Measurements from ENCODE around the gene METTL16. TPM values are rescaled to one million over a fixed set of nuclear protein-coding genes. Genes with fewer than 3 reads are reported as not detected.
"Not testable (repeated sequence)": the region's sequence is repeated elsewhere in the genome, so short reads cannot be mapped to it uniquely, and the experiment has no call there.

The METTL16 gene
- total and polyA plus RNA-seq, 5 donors = 17.7 to 26.5 (median 22.7) TPM

DNA sequence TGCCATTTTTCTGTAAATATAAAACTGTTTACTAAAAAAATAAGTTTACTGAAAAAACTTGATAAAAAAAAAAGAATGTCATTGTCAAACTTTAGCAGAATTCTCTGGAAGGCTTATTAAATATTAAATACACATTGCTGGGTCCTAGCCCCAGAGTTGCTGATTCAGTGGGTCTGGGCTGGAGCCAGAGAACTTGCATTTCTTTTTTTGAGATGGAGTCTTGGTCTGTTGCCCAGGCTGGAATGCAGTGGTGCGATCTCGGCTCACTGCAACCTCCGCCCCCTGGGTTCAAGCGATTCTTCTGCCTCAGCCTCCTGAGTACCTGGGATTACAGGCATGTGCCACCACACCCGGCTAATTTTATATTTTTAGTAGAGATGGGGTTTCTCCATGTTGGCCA lies 25.9 kb upstream of the METTL16 start:
- ATAC-seq; H3K4me1 ChIP-seq (ENCODE audit: control insufficient read depth, insufficient read depth, low read length); DNase-seq; H3K27ac ChIP-seq (ENCODE audit: low read length); H3K9me3 ChIP-seq (ENCODE audit: control insufficient read depth, low read length); H3K4me3 ChIP-seq (ENCODE audit: low read length); intact Hi-C loops (cut with DNase I); H3K27me3 ChIP-seq (ENCODE audit: control insufficient read depth, insufficient read depth): not testable (repeated sequence)
- WGBS = 58% methylated on average over 5 of the region's 5 CpGs

DNA sequence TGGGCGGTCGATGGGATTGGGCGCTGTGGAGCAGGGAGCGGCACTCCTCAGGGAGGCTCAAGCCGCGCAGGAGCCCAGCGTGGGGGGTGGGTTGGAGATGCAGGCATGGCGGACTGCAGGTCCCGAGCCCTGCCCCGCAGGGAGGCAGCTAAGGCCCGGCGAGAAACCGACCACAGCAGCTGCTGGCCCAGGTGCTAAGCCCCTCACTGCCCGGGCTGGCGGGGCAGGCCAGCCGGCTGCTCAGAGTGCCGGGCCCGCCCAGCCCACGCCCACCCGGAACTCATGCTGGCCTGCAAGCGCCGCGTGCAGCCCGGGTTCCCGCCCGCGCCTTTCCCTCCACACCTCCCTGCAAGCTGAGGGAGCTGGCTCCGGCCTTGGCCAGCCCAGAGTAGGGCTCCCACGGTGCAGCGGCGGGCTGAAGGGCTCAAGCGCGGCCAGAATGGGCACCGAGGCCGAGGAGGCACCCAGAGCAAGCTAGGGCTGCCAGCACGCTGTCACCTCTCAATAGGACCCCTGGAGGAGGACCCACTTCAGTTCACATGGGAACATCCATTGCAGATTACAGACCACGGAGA lies 20.5 kb upstream of the METTL16 start:
- no peaks in the 10 kb centered on the region for H3K9me3 ChIP-seq (ENCODE audit: control insufficient read depth, low read length)
- H3K27ac ChIP-seq (ENCODE audit: low read length) = no peak overlapping the region
- DNase-seq (no peak), ATAC-seq (no peak)
- WGBS = 98% methylated on average over 37 of the region's 37 CpGs
- intact Hi-C loops (cut with DNase I) = no loop called here
- H3K4me3 ChIP-seq (ENCODE audit: low read length) = no peak overlapping the region
- no peaks in the 10 kb centered on the region for H3K4me1 ChIP-seq (ENCODE audit: control insufficient read depth, insufficient read depth, low read length)
- H3K27me3 ChIP-seq (ENCODE audit: control insufficient read depth, insufficient read depth) = no peaks in the 10 kb centered on the region

DNA sequence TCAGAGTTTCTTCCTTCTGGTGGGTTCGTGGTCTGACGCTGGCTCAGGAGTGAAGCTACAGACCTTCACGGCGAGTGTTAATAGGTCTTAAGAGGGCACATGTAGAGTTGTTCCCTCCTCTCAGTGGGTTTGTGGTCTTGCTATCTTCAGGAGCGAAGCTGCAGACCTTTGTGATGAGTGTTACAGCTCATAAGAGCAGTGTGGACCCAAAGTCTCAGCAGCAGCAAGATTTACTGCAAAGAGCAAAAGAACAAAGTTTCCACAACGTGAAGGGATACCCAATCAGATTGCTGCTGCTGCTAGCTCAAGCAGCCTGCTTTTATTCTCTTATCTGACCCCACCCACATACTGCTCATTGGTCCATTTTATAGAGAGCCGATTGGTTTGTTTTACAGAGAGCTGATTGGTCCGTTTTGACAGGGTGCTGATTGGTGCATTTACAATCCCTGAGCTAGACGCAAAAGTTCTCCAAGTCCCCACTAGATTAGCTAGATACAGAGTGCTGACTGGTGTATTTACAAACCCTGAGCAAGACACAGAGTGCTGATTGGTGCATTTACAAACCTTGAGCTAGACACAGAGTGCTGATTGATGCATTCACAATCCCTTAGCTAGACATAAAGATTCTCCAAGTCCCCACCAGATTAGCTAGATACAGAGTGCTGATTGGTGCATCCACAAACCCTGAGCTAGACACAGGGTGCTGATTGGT lies 19.7 kb upstream of the METTL16 start:
- H3K27ac ChIP-seq (ENCODE audit: low read length); H3K9me3 ChIP-seq (ENCODE audit: control insufficient read depth, low read length); H3K4me3 ChIP-seq (ENCODE audit: low read length); H3K27me3 ChIP-seq (ENCODE audit: control insufficient read depth, insufficient read depth); DNase-seq; intact Hi-C loops (cut with DNase I); H3K4me1 ChIP-seq (ENCODE audit: control insufficient read depth, insufficient read depth, low read length); ATAC-seq: not testable (repeated sequence)
- WGBS = 85% methylated on average over 9 of the region's 9 CpGs

DNA sequence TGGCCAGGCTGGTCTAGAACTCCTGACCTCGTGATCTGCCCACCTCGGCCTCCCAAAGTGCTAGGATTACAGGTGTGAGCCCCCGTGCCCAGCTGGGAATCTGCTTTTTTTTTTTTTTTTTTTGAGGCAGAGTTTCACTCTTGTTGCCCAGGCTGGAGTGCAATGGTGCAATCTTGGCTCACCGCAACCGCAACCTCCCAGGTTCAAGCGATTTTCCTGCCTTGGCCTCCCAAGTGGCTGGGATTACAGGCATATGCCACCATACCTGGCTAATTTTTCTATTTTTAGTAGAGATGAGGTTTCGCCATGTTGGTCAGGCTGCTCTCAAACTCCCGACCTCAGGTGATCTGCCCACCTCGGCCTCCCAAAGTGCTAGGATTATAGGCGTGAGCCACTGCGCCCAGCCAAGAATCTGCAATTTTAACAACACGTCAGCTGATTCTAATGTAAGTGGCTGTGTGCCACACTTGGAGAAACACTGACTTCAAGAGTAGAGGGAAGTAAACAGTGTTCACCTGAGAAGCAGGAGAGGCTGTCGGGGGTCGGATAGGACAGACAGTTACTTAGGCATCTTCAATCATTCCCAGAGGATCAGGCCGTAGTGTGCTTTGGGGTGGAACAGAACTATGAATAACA lies 10.2 kb upstream of the METTL16 start:
- ATAC-seq; H3K27me3 ChIP-seq (ENCODE audit: control insufficient read depth, insufficient read depth); H3K4me3 ChIP-seq (ENCODE audit: low read length); H3K27ac ChIP-seq (ENCODE audit: low read length); H3K9me3 ChIP-seq (ENCODE audit: control insufficient read depth, low read length); DNase-seq; intact Hi-C loops (cut with DNase I); H3K4me1 ChIP-seq (ENCODE audit: control insufficient read depth, insufficient read depth, low read length): not testable (repeated sequence)
- 91% methylated on average over 15 of the region's 15 CpGs for WGBS

DNA sequence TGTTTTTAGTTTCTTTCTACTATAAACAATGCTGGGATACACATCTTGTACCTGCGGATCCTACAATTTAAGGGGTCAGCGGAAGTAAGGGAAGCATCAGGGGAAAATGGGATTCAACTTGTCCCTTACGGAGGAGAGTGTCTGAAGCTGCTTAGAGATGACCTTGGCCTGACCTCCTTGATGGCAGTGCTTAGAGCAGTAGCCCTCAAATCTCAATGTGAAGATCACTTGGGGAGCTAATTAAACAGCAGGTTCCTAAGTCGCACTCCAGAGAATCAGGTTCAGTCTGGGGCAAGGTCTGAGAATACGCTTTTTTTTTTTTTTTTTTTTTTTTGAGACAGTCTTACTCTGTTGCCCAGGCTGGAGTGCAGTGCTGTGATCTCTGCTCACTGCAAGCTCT lies 9.6 kb upstream of the METTL16 start:
- ATAC-seq (no peak), DNase-seq (no peak)
- Histone ChIP-seq H3K27ac (ENCODE audit: low read length) (no peak overlapping the region), H3K4me3 (ENCODE audit: low read length) (no peak overlapping the region), H3K27me3 (ENCODE audit: control insufficient read depth, insufficient read depth) (no peaks in the 10 kb centered on the region), H3K9me3 (ENCODE audit: control insufficient read depth, low read length) (no peaks in the 10 kb centered on the region), H3K4me1 (ENCODE audit: control insufficient read depth, insufficient read depth, low read length) (no peaks in the 10 kb centered on the region)
- WGBS = 91% methylated on average over 5 of the region's 5 CpGs
- intact Hi-C loops (cut with DNase I) = no loop called here

DNA sequence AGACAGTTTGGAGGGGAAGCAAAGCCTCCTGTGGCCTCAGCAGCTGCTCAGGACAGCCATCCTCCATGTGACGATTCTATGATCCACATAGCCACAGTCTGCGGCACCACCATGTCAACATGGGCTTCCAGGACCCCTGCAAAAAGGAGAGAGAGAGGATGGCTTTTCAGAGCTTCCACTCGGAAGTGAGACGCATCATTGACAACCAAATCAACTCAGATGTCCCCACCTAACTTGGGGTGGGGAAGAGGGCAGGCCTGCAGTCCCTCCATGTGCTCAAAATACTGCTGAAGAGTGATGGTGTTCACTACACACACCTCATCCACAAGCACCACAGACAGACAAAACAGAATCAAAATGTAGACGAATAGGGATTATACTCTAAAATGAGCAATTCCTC lies 5.9 kb upstream of the METTL16 start:
- no peaks in the 10 kb centered on the region for H3K9me3 ChIP-seq (ENCODE audit: control insufficient read depth, low read length)
- intact Hi-C loops (cut with DNase I) = no loop called here
- 89% methylated on average over 5 of the region's 5 CpGs for WGBS
- ATAC-seq (no peak), DNase-seq (no peak)
- no peaks in the 10 kb centered on the region for H3K27me3 ChIP-seq (ENCODE audit: control insufficient read depth, insufficient read depth)
- no peak overlapping the region for H3K4me3 ChIP-seq (ENCODE audit: low read length)
- peaks cover 3% of the 10 kb centered on the region for H3K4me1 ChIP-seq (ENCODE audit: control insufficient read depth, insufficient read depth, low read length)
- no peak overlapping the region for H3K27ac ChIP-seq (ENCODE audit: low read length)

DNA sequence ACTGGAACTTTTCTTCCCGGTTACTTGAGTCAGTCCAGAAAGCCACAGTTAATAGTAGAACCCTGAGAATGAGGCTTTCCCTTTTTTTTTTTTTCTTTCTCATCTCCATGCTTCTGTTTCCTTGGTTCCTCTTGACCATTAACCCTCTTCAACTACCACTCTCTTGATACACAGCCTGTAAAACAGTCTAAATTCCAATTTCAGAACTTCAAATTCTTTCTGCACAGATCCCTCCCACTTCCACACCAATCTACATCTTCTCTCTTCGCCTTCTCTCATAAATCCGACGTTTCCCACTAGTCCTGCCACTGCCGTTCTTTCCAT lies 588 bp downstream of the METTL16 start:
- Histone ChIP-seq H3K4me1 (ENCODE audit: control insufficient read depth, insufficient read depth, low read length) (peaks cover 3% of the 10 kb centered on the region), H3K4me3 (ENCODE audit: low read length) (peak overlapping the region; percentile 73), H3K27ac (ENCODE audit: low read length) (peak overlapping the region; percentile 97), H3K9me3 (ENCODE audit: control insufficient read depth, low read length) (no peaks in the 10 kb centered on the region), H3K27me3 (ENCODE audit: control insufficient read depth, insufficient read depth) (no peaks in the 10 kb centered on the region)
- under 1% methylated on average over 5 of the region's 5 CpGs for WGBS
- intact Hi-C loops (cut with DNase I) = no loop called here
- DNase-seq (no peak), ATAC-seq (no peak)

DNA sequence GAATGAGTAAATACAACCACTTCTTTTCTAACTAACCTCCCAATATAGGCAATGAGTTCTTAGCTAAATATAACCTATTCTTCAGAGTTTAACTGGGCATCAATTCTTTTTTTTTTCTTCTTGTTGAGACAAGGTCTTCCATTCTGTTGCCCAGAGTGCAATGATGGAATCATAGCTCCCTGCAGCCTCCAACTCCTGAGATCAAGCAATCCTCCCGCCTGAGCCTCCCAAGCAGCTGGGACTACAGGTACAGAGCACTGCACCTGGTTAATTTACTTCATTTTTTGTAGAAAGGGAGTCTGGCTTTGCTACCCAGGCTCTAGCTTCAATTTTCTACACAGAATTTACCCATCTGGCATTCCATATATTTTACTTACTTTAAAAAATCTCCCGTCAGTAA lies 1.1 kb downstream of the METTL16 start:
- peak overlapping the region; percentile 73 for H3K4me3 ChIP-seq (ENCODE audit: low read length)
- DNase-seq = no peak
- H3K27ac ChIP-seq (ENCODE audit: low read length) = no peak overlapping the region
- no peak for ATAC-seq
- peaks cover 3% of the 10 kb centered on the region for H3K4me1 ChIP-seq (ENCODE audit: control insufficient read depth, insufficient read depth, low read length)
- intact Hi-C loops (cut with DNase I) = no loop called here
- WGBS = 55% methylated on average over 2 of the region's 2 CpGs
- H3K9me3 ChIP-seq (ENCODE audit: control insufficient read depth, low read length) = no peaks in the 10 kb centered on the region
- H3K27me3 ChIP-seq (ENCODE audit: control insufficient read depth, insufficient read depth) = no peaks in the 10 kb centered on the region

DNA sequence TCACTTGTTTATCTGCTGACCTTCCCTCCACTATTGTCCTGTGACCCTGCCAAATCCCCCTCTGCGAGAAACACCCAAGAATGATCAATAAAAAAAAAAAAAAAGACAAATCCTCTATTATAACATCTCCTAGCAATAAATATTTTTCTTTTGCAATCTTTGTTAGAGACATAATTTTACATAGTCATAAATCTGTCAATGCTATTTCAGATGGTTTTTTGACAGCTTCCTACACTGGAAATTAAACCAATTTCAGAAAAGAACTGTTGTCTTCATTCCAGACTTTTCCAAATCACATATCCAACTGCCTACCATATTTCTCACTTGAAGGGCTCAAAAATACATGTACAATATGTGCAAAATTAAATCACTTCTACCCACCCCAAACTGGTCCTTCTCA lies 3.7 kb downstream of the METTL16 start:
- H3K4me3 ChIP-seq (ENCODE audit: low read length) = no peak overlapping the region
- no peak overlapping the region for H3K27ac ChIP-seq (ENCODE audit: low read length)
- 85% methylated on average over 1 of the region's 1 CpG for WGBS
- peaks cover 3% of the 10 kb centered on the region for H3K4me1 ChIP-seq (ENCODE audit: control insufficient read depth, insufficient read depth, low read length)
- ATAC-seq = no peak
- no peak for DNase-seq
- intact Hi-C loops (cut with DNase I) = no loop called here
- H3K27me3 ChIP-seq (ENCODE audit: control insufficient read depth, insufficient read depth) = no peaks in the 10 kb centered on the region
- no peaks in the 10 kb centered on the region for H3K9me3 ChIP-seq (ENCODE audit: control insufficient read depth, low read length)

DNA sequence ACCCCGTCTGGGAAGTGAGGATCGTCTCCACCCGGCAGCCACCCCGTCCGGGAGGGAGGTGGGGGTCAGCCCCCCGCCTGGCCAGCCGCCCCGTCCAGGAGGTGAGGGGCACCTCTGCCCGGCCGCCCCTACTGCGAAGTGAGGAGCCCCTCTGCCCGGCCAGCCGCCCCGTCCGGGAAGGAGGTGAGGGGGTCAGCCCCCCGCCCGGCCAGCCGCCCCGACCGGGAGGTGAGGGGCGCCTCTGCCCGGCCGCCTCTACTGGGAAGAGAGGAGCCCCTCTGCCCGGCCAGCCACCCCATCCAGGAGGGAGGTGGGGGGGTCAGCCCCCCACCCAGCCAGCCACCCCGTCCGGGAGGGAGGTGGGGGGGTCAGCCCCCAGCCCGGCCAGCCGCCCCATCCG lies 4.7 kb downstream of the METTL16 start:
- DNase-seq; H3K4me1 ChIP-seq (ENCODE audit: control insufficient read depth, insufficient read depth, low read length); H3K9me3 ChIP-seq (ENCODE audit: control insufficient read depth, low read length); H3K27ac ChIP-seq (ENCODE audit: low read length); H3K4me3 ChIP-seq (ENCODE audit: low read length); H3K27me3 ChIP-seq (ENCODE audit: control insufficient read depth, insufficient read depth); intact Hi-C loops (cut with DNase I); ATAC-seq: not testable (repeated sequence)
- WGBS = over 99% methylated on average over 29 of the region's 29 CpGs

DNA sequence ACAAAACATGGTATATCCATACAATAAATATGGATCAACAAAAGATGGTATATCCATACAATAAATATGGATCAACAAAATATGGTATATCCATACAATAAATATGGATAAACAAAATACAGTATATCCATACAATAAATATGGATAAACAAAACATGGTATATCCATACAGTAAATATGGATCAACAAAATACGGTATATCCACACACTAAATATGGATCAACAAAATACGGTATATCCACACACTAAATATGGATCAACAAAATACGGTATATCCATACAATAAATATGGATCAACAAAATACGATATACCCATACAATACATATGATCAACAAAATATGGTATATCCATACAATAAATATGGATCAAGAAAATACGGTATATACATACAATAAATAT lies 8.1 kb downstream of the METTL16 start:
- 87% methylated on average over 5 of the region's 5 CpGs for WGBS
- intact Hi-C loops (cut with DNase I) = no loop called here
- Histone ChIP-seq H3K9me3 (ENCODE audit: control insufficient read depth, low read length) (no peaks in the 10 kb centered on the region), H3K27ac (ENCODE audit: low read length) (no peak overlapping the region), H3K27me3 (ENCODE audit: control insufficient read depth, insufficient read depth) (no peaks in the 10 kb centered on the region), H3K4me3 (ENCODE audit: low read length) (no peak overlapping the region), H3K4me1 (ENCODE audit: control insufficient read depth, insufficient read depth, low read length) (no peaks in the 10 kb centered on the region)
- ATAC-seq (no peak), DNase-seq (no peak)

Data from right cardiac atrium (tissue), 5 donors.